GM10266 (cell line): Measurements from ENCODE around the gene IFIT5.

Experiments
- DNase-seq: peaks from one replicate; pipeline ENCODE4 v3.0.0; 2012; ENCODE audit errors: extremely low spot score
- CTCF ChIP-seq: IDR thresholded peaks from 2 replicates; pipeline ENCODE4 v1.5.1; 2012; ENCODE audit warnings: mild to moderate bottlenecking, low read depth; ENCODE audit not compliant: control insufficient read depth, insufficient read depth; ENCODE audit errors: missing control alignments

The IFIT5 gene

GRCh38 chr10:89414146-89414878 lies at the start of gene IFIT5:
Gene IFIT5 (plus strand): TSS chr10:89414568. CDS start chr10:89414799, 231 bp downstream.
- no peak for TF ChIP-seq CTCF
- peak; percentile 78 for DNase-seq

- peak; percentile 65 for DNase-seq
- TF ChIP-seq CTCF, result no peak
Observed at GRCh38 chr10:89367529-89367928, 46.8 kb upstream of the IFIT5 start.

GRCh38 chr10:89368129-89368528 lies 46.2 kb upstream of the IFIT5 start:
- no peak for DNase-seq
- TF ChIP-seq CTCF, result no peak

- peak; percentile 45 for DNase-seq
- TF ChIP-seq CTCF, result peak; percentile 61
Observed at GRCh38 chr10:89369156-89370105, 44.9 kb upstream of the IFIT5 start.

- TF ChIP-seq CTCF, result no peak
- DNase-seq, result no peak
Observed at GRCh38 chr10:89371079-89371478, 43.3 kb upstream of the IFIT5 start.

GRCh38 chr10:89371987-89372386 lies 42.4 kb upstream of the IFIT5 start:
- no peak for TF ChIP-seq CTCF
- no peak for DNase-seq
